ENCODE data around the gene SMC1B. TPM values are rescaled to one million over a fixed set of nuclear protein-coding genes. Genes with fewer than 3 reads are reported as not detected.
A peak's percentile ranks its signal among the peaks of the same experiment; 100 is the strongest.

Gene SMC1B
- total RNA-seq, 1 donor from 2014 or later = not detected

DNA sequence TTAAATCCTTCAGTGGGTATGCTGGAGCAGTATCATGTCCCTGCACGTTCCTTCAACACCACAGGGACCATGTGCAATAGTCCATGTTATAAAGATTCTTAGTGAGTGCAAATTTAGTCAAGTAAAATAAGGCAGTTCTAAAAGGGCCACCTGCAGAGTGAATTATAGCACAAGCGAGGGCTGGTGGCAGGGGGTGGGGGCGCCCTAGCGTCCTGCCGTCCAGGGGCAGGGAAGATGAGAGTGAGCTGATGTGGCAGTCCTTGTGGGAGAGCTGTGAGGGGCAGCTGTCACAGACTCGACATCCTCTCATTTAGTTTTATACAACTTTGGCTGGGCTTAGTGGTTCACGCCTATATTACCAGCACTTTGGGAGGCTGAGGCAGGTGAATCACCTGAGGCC lies 74.6 kb downstream of the SMC1B start:
- peaks cover 56% of the 10 kb centered on the region for H3K4me1 ChIP-seq
- intact Hi-C loops (cut with micrococcal nuclease) = no loop called here
- TF ChIP-seq, protein P1, sequence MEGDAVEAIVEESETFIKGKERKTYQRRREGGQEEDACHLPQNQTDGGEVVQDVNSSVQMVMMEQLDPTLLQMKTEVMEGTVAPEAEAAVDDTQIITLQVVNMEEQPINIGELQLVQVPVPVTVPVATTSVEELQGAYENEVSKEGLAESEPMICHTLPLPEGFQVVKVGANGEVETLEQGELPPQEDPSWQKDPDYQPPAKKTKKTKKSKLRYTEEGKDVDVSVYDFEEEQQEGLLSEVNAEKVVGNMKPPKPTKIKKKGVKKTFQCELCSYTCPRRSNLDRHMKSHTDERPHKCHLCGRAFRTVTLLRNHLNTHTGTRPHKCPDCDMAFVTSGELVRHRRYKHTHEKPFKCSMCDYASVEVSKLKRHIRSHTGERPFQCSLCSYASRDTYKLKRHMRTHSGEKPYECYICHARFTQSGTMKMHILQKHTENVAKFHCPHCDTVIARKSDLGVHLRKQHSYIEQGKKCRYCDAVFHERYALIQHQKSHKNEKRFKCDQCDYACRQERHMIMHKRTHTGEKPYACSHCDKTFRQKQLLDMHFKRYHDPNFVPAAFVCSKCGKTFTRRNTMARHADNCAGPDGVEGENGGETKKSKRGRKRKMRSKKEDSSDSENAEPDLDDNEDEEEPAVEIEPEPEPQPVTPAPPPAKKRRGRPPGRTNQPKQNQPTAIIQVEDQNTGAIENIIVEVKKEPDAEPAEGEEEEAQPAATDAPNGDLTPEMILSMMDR (IDR thresholded peaks at IDR 0.05; ENCODE audit: borderline replicate concordance) = no peak

DNA sequence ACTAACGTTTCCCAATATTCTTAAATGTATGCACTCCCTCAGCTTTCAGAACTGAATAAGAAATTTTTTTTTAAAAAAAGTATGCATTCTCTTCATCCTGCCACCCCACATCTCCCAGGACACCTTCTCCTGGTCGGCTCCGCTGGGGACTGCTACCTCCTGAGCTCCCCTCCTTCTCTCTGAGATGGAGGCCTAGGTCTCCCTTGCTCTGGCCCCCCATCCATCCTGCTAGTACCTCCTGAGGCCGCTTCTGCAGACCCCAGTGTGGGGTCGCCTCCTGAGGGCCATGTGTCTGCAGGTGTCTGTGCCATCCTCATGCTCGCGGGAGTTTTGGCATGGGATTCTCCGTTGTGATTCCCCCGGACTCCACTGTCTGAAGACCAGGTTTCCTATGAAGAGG lies 75.9 kb downstream of the SMC1B start:
- Histone ChIP-seq H3K36me3 (peaks cover 45% of the 10 kb centered on the region), H3K4me1 (peaks cover 59% of the 10 kb centered on the region), H3K27ac (replicated peaks) (peak overlapping the region; percentile 75), H3K9me3 (replicated peaks) (no peaks in the 10 kb centered on the region), H3K27me3 (ENCODE audit: low read depth) (no peaks in the 10 kb centered on the region), H3K4me3 (no peak overlapping the region)
- no peak for DNase-seq
- intact Hi-C loops (cut with micrococcal nuclease) = no loop called here
- TF ChIP-seq, protein P1 (IDR thresholded peaks at IDR 0.05; ENCODE audit: borderline replicate concordance) = no peak

More for the DNA sequence above, 74.6 kb downstream of the SMC1B start:
- Histone ChIP-seq H3K9me3 (replicated peaks) (no peaks in the 10 kb centered on the region), H3K27me3 (ENCODE audit: low read depth) (no peaks in the 10 kb centered on the region), H3K27ac (replicated peaks) (no peak overlapping the region), H3K4me3 (no peak overlapping the region), H3K36me3 (peaks cover 38% of the 10 kb centered on the region)
- DNase-seq = no peak

DNA sequence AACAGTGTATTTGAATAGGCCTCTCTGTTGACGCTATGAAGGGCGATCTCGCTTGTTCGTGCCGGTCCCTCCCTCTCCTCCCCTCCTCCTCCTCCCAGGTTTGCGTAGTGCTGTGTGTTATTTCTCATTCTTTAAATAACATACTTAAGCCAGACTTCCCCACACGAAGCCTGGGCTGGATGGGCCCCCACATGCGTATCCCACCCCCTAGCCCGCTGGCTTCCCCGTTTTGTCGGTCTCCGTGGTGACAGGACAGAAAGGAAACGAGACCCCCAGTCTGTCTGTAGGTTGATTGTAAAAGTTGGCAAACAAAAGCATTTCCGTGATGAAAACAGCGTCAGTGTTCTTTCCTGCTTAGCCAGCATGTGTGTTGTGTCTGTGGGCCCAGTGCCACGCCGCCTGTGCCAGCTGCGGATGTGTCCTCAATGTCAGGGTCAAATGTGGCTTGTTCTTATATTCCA lies 76.4 kb downstream of the SMC1B start:
- H3K27ac ChIP-seq (replicated peaks) = peak overlapping the region; percentile 75
- no peaks in the 10 kb centered on the region for H3K9me3 ChIP-seq (replicated peaks)
- peaks cover 48% of the 10 kb centered on the region for H3K36me3 ChIP-seq
- intact Hi-C loops (cut with micrococcal nuclease) = no loop called here
- TF ChIP-seq, protein P1 (IDR thresholded peaks at IDR 0.05; ENCODE audit: borderline replicate concordance) = no peak
- no peaks in the 10 kb centered on the region for H3K27me3 ChIP-seq (ENCODE audit: low read depth)
- peak; percentile 84 for DNase-seq
- peaks cover 55% of the 10 kb centered on the region for H3K4me1 ChIP-seq
- H3K4me3 ChIP-seq = peak overlapping the region; percentile 38

DNA sequence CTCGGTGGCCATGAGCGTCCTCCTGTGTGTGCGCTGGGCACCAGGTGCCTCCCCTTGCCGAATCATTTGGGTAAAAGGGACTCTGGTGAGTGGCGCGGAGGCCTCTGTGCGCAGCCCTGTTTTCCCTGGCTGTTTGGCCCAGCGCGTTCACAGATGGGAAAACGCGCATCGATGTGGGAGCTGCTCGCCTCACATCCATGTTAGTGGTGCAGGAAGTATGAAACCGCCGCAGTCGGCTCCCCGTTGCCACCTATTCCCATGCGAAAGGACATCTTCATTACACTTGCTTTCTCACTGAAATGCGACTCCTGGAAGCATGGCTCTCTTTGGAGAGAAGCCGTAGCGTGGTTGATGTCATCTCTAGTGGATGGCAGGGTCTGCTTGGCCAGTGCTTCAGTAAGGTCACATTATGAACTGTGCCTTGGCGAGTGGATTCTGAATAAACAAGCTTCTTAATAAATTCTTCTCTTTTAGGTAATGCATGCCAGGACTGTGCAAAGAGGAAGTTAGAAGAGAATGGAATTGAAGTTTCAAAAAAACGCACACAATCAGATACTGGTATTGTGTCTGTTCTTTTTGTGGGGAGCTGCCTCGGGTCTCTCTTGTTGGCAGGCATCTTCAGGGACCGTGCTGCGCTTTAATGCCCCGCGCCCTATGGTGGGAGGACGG lies 77.4 kb downstream of the SMC1B start:
- intact Hi-C loops (cut with micrococcal nuclease) = no loop called here
- Histone ChIP-seq H3K4me3 (no peak overlapping the region), H3K36me3 (peaks cover 59% of the 10 kb centered on the region), H3K4me1 (peaks cover 51% of the 10 kb centered on the region), H3K27me3 (ENCODE audit: low read depth) (no peaks in the 10 kb centered on the region), H3K9me3 (replicated peaks) (no peaks in the 10 kb centered on the region), H3K27ac (replicated peaks) (peak overlapping the region; percentile 92)
- DNase-seq = no peak
- TF ChIP-seq, protein P1 (IDR thresholded peaks at IDR 0.05; ENCODE audit: borderline replicate concordance) = no peak

DNA sequence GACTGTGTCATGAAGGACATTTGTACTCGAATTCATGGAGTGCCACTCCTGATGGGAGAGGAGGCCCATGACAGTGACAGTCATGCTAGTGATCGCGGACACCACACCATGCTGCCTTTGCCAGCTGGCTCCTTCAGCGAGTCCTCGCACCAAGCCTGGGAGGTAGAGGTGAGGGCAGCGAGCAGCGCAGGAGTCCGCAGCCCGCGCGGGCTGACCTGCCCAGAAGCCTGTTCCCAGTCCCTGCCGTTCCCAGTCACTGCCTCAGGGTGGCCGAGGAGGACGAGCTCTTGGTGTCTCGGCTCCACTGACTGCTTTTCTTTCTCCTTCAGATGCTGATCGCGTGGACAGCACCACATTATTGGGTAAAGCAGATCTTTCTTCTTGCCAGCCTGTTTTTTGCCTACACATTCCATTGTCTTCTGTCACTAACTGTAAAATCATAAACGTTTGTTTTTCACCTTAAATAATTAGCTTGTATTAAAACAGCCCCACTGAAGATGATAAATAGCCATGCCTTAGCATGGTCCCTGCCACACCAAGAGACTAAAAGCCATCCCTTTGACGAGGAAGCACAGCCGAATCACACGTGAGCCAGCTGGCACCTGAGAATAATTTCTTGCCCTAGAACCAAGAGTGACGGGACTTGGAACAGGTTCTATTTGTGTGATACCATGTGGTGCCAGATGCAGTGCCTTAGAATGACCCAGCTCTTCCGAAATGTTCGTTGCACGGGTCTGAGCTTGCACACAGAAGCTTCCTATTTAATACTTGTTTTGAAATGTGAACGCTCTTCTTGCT lies 78.2 kb downstream of the SMC1B start:
- H3K27me3 ChIP-seq (ENCODE audit: low read depth) = no peaks in the 10 kb centered on the region
- TF ChIP-seq, protein P1 (IDR thresholded peaks at IDR 0.05; ENCODE audit: borderline replicate concordance) = peak; percentile 53
- peaks cover 52% of the 10 kb centered on the region for H3K4me1 ChIP-seq
- peak overlapping the region; percentile 6 for H3K4me3 ChIP-seq
- peaks cover 66% of the 10 kb centered on the region for H3K36me3 ChIP-seq
- no peaks in the 10 kb centered on the region for H3K9me3 ChIP-seq (replicated peaks)
- H3K27ac ChIP-seq (replicated peaks) = peak overlapping the region; percentile 92
- peak; percentile 85 for DNase-seq
- intact Hi-C loops (cut with micrococcal nuclease) = no loop called here
